ENCODE data around the gene LYRM1. TPM values are rescaled to one million over a fixed set of nuclear protein-coding genes. Genes with fewer than 3 reads are reported as not detected.

The LYRM1 gene
- total RNA-seq, 4 donors from 2014 or later, result 31.3 to 68.3 (median 50.3) TPM

- DNase-seq (ENCODE audit: low spot score), result no peak
- ATAC-seq (ENCODE audit: low FRiP score), result no peak
- no peak for TF ChIP-seq CTCF (IDR thresholded peaks at IDR 0.05)
These were observed 5.0 kb downstream of the LYRM1 start for GRCh38 chr16:20905576-20905975.

- TF ChIP-seq CTCF (IDR thresholded peaks at IDR 0.05), result no peak
- DNase-seq (ENCODE audit: low spot score) (no peak), ATAC-seq (ENCODE audit: low FRiP score) (peak; percentile 55)
These were observed 6.0 kb downstream of the LYRM1 start for GRCh38 chr16:20906341-20907255.

GRCh38 chr16:20910781-20911321, 10.3 kb downstream of the LYRM1 start:
- ATAC-seq (ENCODE audit: low FRiP score) (peak; percentile 62), DNase-seq (ENCODE audit: low spot score) (no peak)
- TF ChIP-seq CTCF (IDR thresholded peaks at IDR 0.05), result no peak

- DNase-seq (ENCODE audit: low spot score), result no peak
- no peak for TF ChIP-seq CTCF (IDR thresholded peaks at IDR 0.05)
- ATAC-seq (ENCODE audit: low FRiP score), result no peak
These were observed 10.8 kb downstream of the LYRM1 start for GRCh38 chr16:20911361-20911760.

GRCh38 chr16:20916289-20916688, 15.7 kb downstream of the LYRM1 start:
- no peak for ATAC-seq (ENCODE audit: low FRiP score)
- DNase-seq (ENCODE audit: low spot score), result no peak
- TF ChIP-seq CTCF (IDR thresholded peaks at IDR 0.05), result no peak

- ATAC-seq (ENCODE audit: low FRiP score) (no peak), DNase-seq (ENCODE audit: low spot score) (no peak)
- no peak for TF ChIP-seq CTCF (IDR thresholded peaks at IDR 0.05)
These were observed 16.4 kb downstream of the LYRM1 start for GRCh38 chr16:20916942-20917341.
